Type B pancreatic cell (in vitro differentiated cells): ENCODE results near the gene ALK. TPM values are rescaled to one million over a fixed set of nuclear protein-coding genes. Genes with fewer than 3 reads are reported as not detected.

Experiments
- DNase-seq: peaks from one replicate; pipeline ENCODE4 v3.0.0; 2021; ENCODE audit warnings: mixed read lengths; ENCODE audit not compliant: unreplicated experiment; ENCODE audit errors: extremely low spot score
- H3K27ac Mint-ChIP-seq: 2 replicates; pipeline ENCODE4 v1.8.0; 2021; ENCODE audit warnings: mild to moderate bottlenecking, mixed read lengths
- H3K27me3 Mint-ChIP-seq: 2 replicates; pipeline ENCODE4 v1.8.0; 2021; ENCODE audit warnings: mixed read lengths
- H3K36me3 Mint-ChIP-seq: 2 replicates; pipeline ENCODE4 v1.8.0; 2021; ENCODE audit warnings: mixed read lengths
- H3K4me1 Mint-ChIP-seq: one replicate; pipeline ENCODE4 v1.8.0; 2021; ENCODE audit warnings: mixed read lengths; ENCODE audit not compliant: unreplicated experiment
- H3K4me3 Mint-ChIP-seq: 2 replicates; pipeline ENCODE4 v1.8.0; 2021; ENCODE audit warnings: mild to moderate bottlenecking, mixed read lengths
- H3K9me3 Mint-ChIP-seq: 2 replicates; pipeline ENCODE4 v1.8.0; 2021; ENCODE audit warnings: mixed read lengths
- total RNA-seq: library from RNA; stranded (reverse); gene quantifications from 2 replicates; pipeline ENCODE4 v1.2.1, GENCODE V29; 2021; ENCODE audit warnings: low replicate concordance
- TF ChIP-seq, protein P1 (sequence below): fragments of 200-600 bp; sonication (generic); conservative IDR thresholded peaks from 2 replicates; pipeline ENCODE4 v1.5.0; 2021; ENCODE audit warnings: antibody characterized with exemption, mild to moderate bottlenecking

Gene ALK
- total RNA-seq, 1 donor from 2014 or later: 7.7 TPM

GRCh38 chr2:29544917-29545316 lies 376.5 kb downstream of the ALK start:
- no peaks in the 10 kb centered on the region for H3K27me3 Mint-ChIP-seq
- TF ChIP-seq, protein P1, sequence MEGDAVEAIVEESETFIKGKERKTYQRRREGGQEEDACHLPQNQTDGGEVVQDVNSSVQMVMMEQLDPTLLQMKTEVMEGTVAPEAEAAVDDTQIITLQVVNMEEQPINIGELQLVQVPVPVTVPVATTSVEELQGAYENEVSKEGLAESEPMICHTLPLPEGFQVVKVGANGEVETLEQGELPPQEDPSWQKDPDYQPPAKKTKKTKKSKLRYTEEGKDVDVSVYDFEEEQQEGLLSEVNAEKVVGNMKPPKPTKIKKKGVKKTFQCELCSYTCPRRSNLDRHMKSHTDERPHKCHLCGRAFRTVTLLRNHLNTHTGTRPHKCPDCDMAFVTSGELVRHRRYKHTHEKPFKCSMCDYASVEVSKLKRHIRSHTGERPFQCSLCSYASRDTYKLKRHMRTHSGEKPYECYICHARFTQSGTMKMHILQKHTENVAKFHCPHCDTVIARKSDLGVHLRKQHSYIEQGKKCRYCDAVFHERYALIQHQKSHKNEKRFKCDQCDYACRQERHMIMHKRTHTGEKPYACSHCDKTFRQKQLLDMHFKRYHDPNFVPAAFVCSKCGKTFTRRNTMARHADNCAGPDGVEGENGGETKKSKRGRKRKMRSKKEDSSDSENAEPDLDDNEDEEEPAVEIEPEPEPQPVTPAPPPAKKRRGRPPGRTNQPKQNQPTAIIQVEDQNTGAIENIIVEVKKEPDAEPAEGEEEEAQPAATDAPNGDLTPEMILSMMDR: no peak
- no peak overlapping the region for H3K27ac Mint-ChIP-seq
- H3K36me3 Mint-ChIP-seq: no peaks in the 10 kb centered on the region
- H3K9me3 Mint-ChIP-seq: no peaks in the 10 kb centered on the region
- peaks cover 11% of the 10 kb centered on the region for H3K4me1 Mint-ChIP-seq
- H3K4me3 Mint-ChIP-seq: no peak overlapping the region
- DNase-seq: no peak

GRCh38 chr2:29544031-29544430 lies 377.4 kb downstream of the ALK start:
- H3K9me3 Mint-ChIP-seq: no peaks in the 10 kb centered on the region
- no peaks in the 10 kb centered on the region for H3K36me3 Mint-ChIP-seq
- H3K4me3 Mint-ChIP-seq: no peak overlapping the region
- no peak overlapping the region for H3K27ac Mint-ChIP-seq
- DNase-seq: no peak
- peaks cover 11% of the 10 kb centered on the region for H3K4me1 Mint-ChIP-seq
- TF ChIP-seq, protein P1: no peak
- H3K27me3 Mint-ChIP-seq: no peaks in the 10 kb centered on the region

GRCh38 chr2:29535188-29535587 lies 386.2 kb downstream of the ALK start:
- Mint-ChIP-seq H3K4me1 (no peaks in the 10 kb centered on the region), H3K9me3 (peaks cover 8% of the 10 kb centered on the region)

GRCh38 chr2:29532436-29532835 lies 388.9 kb downstream of the ALK start:
- H3K4me1 Mint-ChIP-seq: peaks cover 9% of the 10 kb centered on the region
- peaks cover 8% of the 10 kb centered on the region for H3K9me3 Mint-ChIP-seq
- no peak for DNase-seq
- TF ChIP-seq, protein P1: no peak
- H3K4me3 Mint-ChIP-seq: no peak overlapping the region
- H3K27ac Mint-ChIP-seq: no peak overlapping the region
- H3K27me3 Mint-ChIP-seq: no peaks in the 10 kb centered on the region
- H3K36me3 Mint-ChIP-seq: peaks cover 4% of the 10 kb centered on the region

More at GRCh38 chr2:29535188-29535587, 386.2 kb downstream of the ALK start:
- DNase-seq: no peak
- H3K27me3 Mint-ChIP-seq: no peaks in the 10 kb centered on the region
- no peak overlapping the region for H3K27ac Mint-ChIP-seq
- TF ChIP-seq, protein P1: no peak
- H3K4me3 Mint-ChIP-seq: no peak overlapping the region
- peaks cover 4% of the 10 kb centered on the region for H3K36me3 Mint-ChIP-seq

DNA sequence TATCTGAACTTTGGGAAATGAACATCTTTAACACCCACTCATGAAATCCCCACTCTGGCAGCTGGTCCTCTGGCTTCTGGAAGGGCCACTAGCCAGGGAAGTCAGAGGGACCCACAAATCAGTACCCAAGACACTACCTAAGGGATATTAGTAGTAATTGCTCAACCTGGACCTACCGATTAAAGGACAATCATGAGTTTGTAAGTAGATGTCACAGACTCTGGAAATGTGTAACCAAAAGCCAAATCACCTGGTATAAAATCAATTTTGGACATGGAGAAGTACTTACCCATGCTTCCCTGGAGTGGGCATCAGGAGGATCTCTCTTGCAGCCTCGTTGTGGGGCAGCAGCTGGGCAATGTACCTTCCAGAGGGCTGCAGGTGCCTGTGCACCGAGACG lies 389.8 kb downstream of the ALK start:
- peaks cover under 1% of the 10 kb centered on the region for H3K36me3 Mint-ChIP-seq
- peaks cover 9% of the 10 kb centered on the region for H3K4me1 Mint-ChIP-seq
- H3K27me3 Mint-ChIP-seq: no peaks in the 10 kb centered on the region
- no peak overlapping the region for H3K4me3 Mint-ChIP-seq
- no peak overlapping the region for H3K27ac Mint-ChIP-seq
- TF ChIP-seq, protein P1: no peak
- peaks cover 4% of the 10 kb centered on the region for H3K9me3 Mint-ChIP-seq
- no peak for DNase-seq

- Mint-ChIP-seq H3K27ac (no peak overlapping the region), H3K9me3 (no peaks in the 10 kb centered on the region), H3K27me3 (no peaks in the 10 kb centered on the region), H3K4me1 (peaks cover 9% of the 10 kb centered on the region), H3K4me3 (no peak overlapping the region), H3K36me3 (no peaks in the 10 kb centered on the region)
- DNase-seq: no peak
- TF ChIP-seq, protein P1: no peak
Measured at GRCh38 chr2:29530281-29530680, 391.1 kb downstream of the ALK start.
